GM21515 (cell line): ENCODE data around the gene ZNHIT6.

Source experiments
- ATAC-seq: cut with Tn5 transposase; IDR thresholded peaks from one replicate; pipeline ENCODE4 v1.9.1; 2021; ENCODE audit not compliant: unreplicated experiment

ZNHIT6 gene

DNA sequence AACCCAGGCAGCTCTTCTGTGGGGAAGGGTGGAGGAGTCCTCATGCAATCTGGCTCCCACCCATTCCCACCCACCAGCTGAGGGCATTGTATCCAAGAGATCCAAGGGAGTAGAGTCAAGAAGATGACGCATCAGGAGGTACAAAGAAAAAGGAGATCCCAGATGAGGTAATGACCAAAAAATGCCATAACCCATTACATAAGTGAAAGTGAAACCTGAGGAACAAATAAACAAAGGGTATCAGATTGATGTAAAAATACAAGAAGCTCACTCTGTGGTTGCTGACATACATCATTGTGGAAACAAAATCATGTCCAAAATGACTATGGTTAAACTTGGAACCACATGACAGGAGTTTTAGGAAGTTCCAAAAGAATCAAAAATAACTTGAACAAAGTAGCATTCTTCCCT lies 85.2 kb downstream of the ZNHIT6 start:
- no peak for ATAC-seq

- ATAC-seq: no peak
Observed at GRCh38 chr1:85621430-85621829, 86.8 kb downstream of the ZNHIT6 start.

GRCh38 chr1:85617633-85618100 lies 90.6 kb downstream of the ZNHIT6 start:
- ATAC-seq: no peak

GRCh38 chr1:85616736-85617135 lies 91.5 kb downstream of the ZNHIT6 start:
- ATAC-seq: no peak

GRCh38 chr1:85616364-85616705 lies 91.9 kb downstream of the ZNHIT6 start:
- ATAC-seq: no peak

DNA sequence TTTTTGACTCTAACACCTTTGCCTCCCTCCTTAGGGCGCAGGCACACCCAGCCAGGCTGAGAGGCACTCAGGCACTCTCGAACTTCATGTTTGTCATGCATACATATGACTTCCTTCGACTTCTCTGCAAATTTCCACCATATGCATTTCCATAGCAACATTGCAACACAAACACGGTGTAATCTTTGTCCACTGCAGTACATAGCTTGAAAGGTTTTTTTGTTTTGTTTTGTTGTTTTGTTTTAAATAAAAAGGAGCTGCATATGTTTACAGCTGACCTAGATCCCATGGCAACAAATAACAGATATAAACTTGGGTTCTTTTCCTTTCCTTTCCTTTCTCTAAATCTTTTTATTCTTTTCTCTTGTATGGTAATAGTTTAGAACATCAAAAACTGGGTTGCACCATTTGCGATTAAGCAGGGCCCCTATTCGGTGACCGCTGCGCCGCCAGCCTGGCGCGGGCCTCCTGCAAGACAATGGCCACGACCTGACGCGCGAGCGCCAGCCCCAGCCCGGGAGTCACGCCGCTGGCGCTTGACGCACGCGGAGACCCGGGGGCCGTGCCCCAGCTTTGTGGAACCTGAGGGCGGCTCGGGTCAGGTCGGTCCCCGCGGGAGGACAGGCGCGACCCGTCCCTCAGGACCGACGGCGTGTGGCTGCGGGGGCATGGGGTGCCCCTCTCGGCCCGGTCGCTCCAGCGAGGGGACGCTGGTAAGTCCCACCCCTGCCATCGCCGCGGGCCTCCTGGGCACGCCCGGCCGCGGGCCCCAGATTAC lies 92.5 kb downstream of the ZNHIT6 start:
- ATAC-seq: no peak

DNA sequence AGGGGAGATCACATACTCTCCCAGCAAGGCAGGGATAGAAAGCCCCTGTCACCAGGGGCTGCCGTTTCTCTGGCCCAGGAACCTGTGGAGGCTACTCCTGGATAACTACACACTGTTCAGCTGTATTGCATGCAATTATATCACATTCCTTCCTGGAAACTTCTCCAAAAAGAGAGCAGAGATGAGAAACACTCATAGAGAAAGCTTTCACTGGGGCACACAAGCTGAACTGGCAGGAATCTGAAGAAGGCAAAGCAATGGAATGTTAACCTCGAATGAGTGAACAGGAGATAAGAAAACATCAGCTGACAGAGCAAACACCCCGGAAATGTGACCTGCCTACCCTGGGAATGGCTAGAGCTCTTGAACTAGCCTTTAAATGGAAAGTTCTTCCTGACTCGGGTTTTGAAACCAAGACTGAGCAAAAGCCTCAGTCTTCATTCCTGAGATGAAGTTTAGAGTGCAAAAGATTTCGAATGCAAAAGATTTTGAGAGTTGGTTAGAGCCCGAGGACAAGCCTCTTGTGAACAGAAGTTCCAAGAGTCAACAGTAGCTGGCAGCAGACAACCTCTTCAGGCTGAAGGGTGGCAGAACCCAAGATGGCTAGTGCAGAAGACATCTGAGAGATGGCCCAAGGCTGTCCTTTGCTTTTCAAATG lies 95.4 kb downstream of the ZNHIT6 start:
- ATAC-seq: no peak

DNA sequence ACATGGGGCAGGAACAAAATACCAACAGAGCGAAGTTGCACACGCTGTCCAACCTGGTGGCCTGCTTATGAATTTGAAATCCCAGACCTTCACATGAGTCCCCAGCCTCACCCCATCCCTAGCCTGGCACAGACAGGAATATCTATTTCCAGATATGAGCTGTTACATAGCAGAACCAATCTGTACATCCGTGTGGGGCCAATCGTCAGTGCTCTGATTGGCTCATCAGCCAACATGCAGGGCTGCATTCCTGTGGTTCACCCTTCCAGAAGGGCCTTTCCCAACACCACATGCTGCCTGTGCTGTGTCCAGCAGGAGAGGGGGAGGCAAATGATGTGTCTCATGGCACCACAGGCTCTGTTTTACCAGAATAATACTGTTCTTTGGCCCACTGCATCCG lies 96.4 kb downstream of the ZNHIT6 start:
- ATAC-seq: no peak

DNA sequence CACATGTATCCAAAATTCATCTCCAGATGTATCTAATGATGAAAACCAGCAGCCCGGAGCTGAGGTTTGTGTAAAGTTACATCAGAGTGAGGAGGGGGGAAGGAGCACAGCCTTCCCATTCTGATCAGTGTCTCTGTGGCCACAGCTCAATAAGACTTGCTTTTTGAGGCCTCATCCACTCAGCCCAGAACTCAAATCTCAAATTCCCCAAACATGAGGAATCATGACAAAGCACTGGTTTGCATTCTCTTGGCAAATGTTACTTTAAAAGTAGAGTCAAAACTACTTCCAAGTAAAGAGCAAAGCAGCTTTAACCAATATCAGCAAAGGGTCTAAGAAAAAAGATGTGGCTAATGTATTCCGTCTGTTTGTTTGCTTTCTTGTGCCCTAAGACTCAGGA lies 96.8 kb downstream of the ZNHIT6 start:
- no peak for ATAC-seq

GRCh38 chr1:85609976-85610375 lies 98.3 kb downstream of the ZNHIT6 start:
- no peak for ATAC-seq

DNA sequence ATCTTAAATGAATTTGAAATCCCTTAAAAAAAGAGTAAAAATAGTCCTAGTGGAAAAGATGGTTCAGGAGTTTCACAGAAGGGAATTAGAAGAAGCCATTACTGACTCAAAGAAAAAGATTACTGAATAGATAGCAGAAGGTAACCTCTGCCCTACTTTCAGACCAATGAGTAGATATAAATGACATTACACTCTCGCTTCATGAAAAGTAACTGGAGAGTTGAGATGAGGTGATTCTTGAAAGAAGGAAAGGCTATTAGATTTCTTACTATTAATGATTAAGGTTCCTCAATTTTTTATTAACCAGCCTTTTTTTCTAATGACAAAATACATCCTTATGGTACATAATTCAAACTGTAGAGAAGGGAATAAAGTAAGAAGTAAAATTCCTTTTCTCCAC lies 99.4 kb downstream of the ZNHIT6 start:
- no peak for ATAC-seq

DNA sequence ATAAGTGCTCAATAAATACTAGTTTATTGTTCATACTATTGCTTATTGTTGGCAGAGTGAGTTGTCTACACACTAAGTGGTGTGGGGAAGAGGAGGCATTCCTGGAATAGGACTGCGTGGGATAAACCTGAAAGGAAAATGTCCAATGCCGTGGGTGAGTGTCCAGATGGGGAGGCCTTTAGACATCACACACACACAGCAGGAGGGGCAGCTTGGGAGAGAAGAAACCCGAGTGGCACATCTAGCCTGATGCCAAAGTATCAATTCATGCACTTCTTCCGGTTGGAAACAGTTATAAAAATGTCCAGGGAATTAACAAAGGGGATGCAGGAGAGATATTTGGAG lies 100.3 kb downstream of the ZNHIT6 start:
- no peak for ATAC-seq

- ATAC-seq: no peak
Observed at GRCh38 chr1:85607126-85607920, 100.9 kb downstream of the ZNHIT6 start.

DNA sequence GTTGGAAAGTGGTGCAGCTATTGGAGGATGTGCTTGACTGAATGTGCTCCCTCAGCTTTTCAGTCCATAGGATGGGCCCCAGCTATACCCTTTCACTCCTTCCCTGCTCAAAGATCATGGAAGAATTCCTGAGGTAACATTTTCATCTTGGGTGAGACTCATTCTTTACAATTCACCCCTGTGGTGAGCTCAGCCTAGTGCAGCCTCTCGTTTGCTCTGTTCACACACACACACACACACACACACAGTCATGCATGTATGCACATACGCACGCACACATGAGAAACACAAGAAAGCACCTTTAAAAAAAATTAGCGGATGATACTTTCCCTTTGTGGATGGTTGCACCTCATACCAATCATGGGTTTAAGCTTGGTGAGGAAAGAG lies 101.8 kb downstream of the ZNHIT6 start:
- no peak for ATAC-seq

GRCh38 chr1:85605484-85606413 lies 102.5 kb downstream of the ZNHIT6 start:
- ATAC-seq: no peak

GRCh38 chr1:85604298-85604997 lies 103.8 kb downstream of the ZNHIT6 start:
- ATAC-seq: no peak

GRCh38 chr1:85603086-85603880 lies 105.0 kb downstream of the ZNHIT6 start:
- no peak for ATAC-seq

DNA sequence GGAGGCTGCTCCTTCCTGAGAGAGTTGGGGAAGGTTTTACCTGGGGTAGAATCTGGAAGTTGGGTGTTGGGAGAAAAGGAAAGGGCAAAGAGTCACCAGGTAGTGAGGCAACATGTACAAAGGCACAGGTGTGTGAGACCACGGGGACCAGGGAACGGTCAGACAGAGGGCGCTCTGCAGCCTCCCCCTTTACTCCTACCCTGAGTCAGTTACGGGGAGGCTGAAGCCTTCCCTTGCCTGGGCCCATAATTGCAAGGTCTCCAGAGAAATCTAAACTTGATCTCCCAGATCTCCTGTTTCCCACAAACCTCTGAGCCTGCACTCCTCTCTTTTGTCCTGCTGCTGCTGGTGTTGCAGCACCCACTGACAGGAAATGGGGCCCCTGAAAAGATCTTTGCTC lies 105.7 kb downstream of the ZNHIT6 start:
- ATAC-seq: no peak

GRCh38 chr1:85601901-85602300 lies 106.3 kb downstream of the ZNHIT6 start:
- no peak for ATAC-seq

- no peak for ATAC-seq
Observed at GRCh38 chr1:85599681-85600080, 108.6 kb downstream of the ZNHIT6 start.
